Liver (tissue), 9 donors: Measurements from ENCODE around the gene ZSCAN29. TPM values are rescaled to one million over a fixed set of nuclear protein-coding genes. Genes with fewer than 3 reads are reported as not detected.

Experiments used
- DNase-seq: peaks from one replicate; pipeline ENCODE4 v3.0.0-alpha.2; 2017; ENCODE audit warnings: low spot score
- H3K27ac ChIP-seq, 2 donors: one replicate each; pipeline ENCODE4 v1.7.0; 2013; ENCODE audit warnings: inconsistent platforms in 2 of 2, low read length in 2 of 2, control low read depth in 1 of 2, low read depth in 1 of 2, mild to moderate bottlenecking in 1 of 2
- H3K27me3 ChIP-seq, 4 donors: one replicate each; pipeline versions ENCODE4 v1.6.1 to v1.7.0; 2013; ENCODE audit warnings: low read length in 3 of 4, inconsistent platforms in 1 of 4, mild to moderate bottlenecking in 1 of 4, moderate library complexity in 1 of 4; ENCODE audit not compliant: control insufficient read depth in 4 of 4, insufficient read depth in 4 of 4
- H3K36me3 ChIP-seq, 4 donors: one replicate each; pipeline versions ENCODE4 v1.6.1 to v1.7.0; 2013; ENCODE audit warnings: low read length in 3 of 4, mild to moderate bottlenecking in 3 of 4, low read depth in 1 of 4, moderate library complexity in 1 of 4; ENCODE audit not compliant: control insufficient read depth in 4 of 4, insufficient read depth in 3 of 4
- H3K4me1 ChIP-seq, 4 donors: one replicate each; pipeline versions ENCODE4 v1.6.1 to v1.7.0; 2013; ENCODE audit warnings: low read length in 3 of 4, mild to moderate bottlenecking in 3 of 4, moderate library complexity in 1 of 4; ENCODE audit not compliant: control insufficient read depth in 4 of 4, insufficient read depth in 4 of 4
- H3K4me3 ChIP-seq, 3 donors: one replicate each; pipeline versions ENCODE4 v1.6.1 to v1.7.0; 2013; ENCODE audit warnings: low read length in 3 of 3, control low read depth in 1 of 3, low read depth in 1 of 3, mild to moderate bottlenecking in 1 of 3
- H3K9ac ChIP-seq, 2 donors: one replicate each; pipeline ENCODE4 v1.7.0; 2013; ENCODE audit warnings: low read length in 2 of 2, mild to moderate bottlenecking in 2 of 2, moderate library complexity in 2 of 2, control low read depth in 1 of 2, low read depth in 1 of 2
- H3K9me3 ChIP-seq, 4 donors: one replicate each; pipeline versions ENCODE4 v1.6.1 to v1.7.0; 2013; ENCODE audit warnings: low read length in 3 of 4; ENCODE audit not compliant: control insufficient read depth in 4 of 4
- CTCF ChIP-seq: fragments of 150-350 bp; IDR thresholded peaks from 2 replicates; pipeline ENCODE4 v1.5.1; 2017; ENCODE audit warnings: improper control_type of control experiment, low read depth, low read length; ENCODE audit not compliant: missing input control
- EGR1 ChIP-seq, 2 donors: IDR thresholded peaks; 2 replicates each; pipeline ENCODE4 v1.6.1; 2016 to 2018; ENCODE audit warnings: antibody characterized with exemption in 2 of 2, low read depth in 2 of 2
- FOXA1 ChIP-seq: IDR thresholded peaks from 2 replicates; pipeline ENCODE4 v1.6.1; 2016; ENCODE audit warnings: antibody characterized with exemption
- FOXA2 ChIP-seq: IDR thresholded peaks from 2 replicates; pipeline ENCODE4 v1.6.1; 2016; ENCODE audit warnings: antibody characterized with exemption
- GABPA ChIP-seq, 2 donors: IDR thresholded peaks in 1 of 2; conservative IDR thresholded peaks in 1 of 2; 2 replicates each; pipeline ENCODE4 v1.6.1; 2016; ENCODE audit warnings: antibody characterized with exemption in 2 of 2, mild to moderate bottlenecking in 1 of 2, moderate library complexity in 1 of 2
- HNF4A ChIP-seq, 2 donors: conservative IDR thresholded peaks; 2 replicates each; pipeline ENCODE4 v1.6.1; 2016; ENCODE audit warnings: antibody characterized with exemption in 2 of 2, mild to moderate bottlenecking in 2 of 2
- MAX ChIP-seq: IDR thresholded peaks from 2 replicates; pipeline ENCODE4 v1.6.1; 2016; ENCODE audit warnings: antibody characterized with exemption
- NR2F2 ChIP-seq: IDR thresholded peaks from 2 replicates; pipeline ENCODE4 v1.6.1; 2016; ENCODE audit warnings: antibody characterized with exemption
- RAD21 ChIP-seq, 2 donors: IDR thresholded peaks; 2 replicates each; pipeline ENCODE4 v1.6.1; 2016; ENCODE audit warnings: antibody characterized with exemption in 2 of 2, mild to moderate bottlenecking in 2 of 2
- REST ChIP-seq: IDR thresholded peaks from 2 replicates; pipeline ENCODE4 v1.6.1; 2016; ENCODE audit warnings: antibody characterized with exemption, mild to moderate bottlenecking
- RXRA ChIP-seq, 2 donors: IDR thresholded peaks; 2 replicates each; pipeline ENCODE4 v1.6.1; 2017 to 2018; ENCODE audit warnings: antibody characterized with exemption in 2 of 2, mild to moderate bottlenecking in 1 of 2
- TAF1 ChIP-seq: conservative IDR thresholded peaks from 2 replicates; pipeline ENCODE4 v1.6.1; 2016; ENCODE audit warnings: antibody characterized with exemption, mild to moderate bottlenecking
- YY1 ChIP-seq: IDR thresholded peaks from 2 replicates; pipeline ENCODE4 v1.6.1; 2016; ENCODE audit warnings: antibody characterized with exemption, mild to moderate bottlenecking
- ZBTB33 ChIP-seq: IDR thresholded peaks from 2 replicates; pipeline ENCODE4 v1.6.1; 2016; ENCODE audit warnings: antibody characterized with exemption
- WGBS: extraction: QIAGEN DNeasy Blood & Tissue Kit; methylation state at CpG from one replicate; pipeline ENCODE4 v1.1.7; 2013; 5-methylcytosine and 5-hydroxymethylcytosine counted together
- polyA plus RNA-seq, 2 donors: library from polyadenylated mRNA; stranded (reverse) in 1 of 2; unstranded in 1 of 2; fragments of 200-250 nt in 1 of 2; fragments of >200 nt in 1 of 2; fragmentation: Nextera tagmentation in 1 of 2; extraction: Ambion mirVana in 1 of 2; gene quantifications; one replicate each; pipeline versions ENCODE4 v1.2.1 to v1.2.3, GENCODE V29; 2013 to 2015
- total RNA-seq, 2 donors: library from RNA; depleted of rRNA; stranded (reverse); fragments of >200 nt; gene quantifications; one replicate each; pipeline ENCODE4 v1.2.3, GENCODE V29; 2014
- donor health status: healthy.
- donor health status: healthy.
- donor health status: healthy.
- donor health status: healthy.
- donor health status: healthy.

Gene ZSCAN29
- total and polyA plus RNA-seq, 4 donors: 4.1 to 15.6 (median 9.6) TPM

GRCh38 chr15:43317566-43318184 lies 53.2 kb downstream of the ZSCAN29 start:
- WGBS: 88% methylated on average over 8 of the region's 8 CpGs
- no peaks in the 10 kb centered on the region for H3K4me1 ChIP-seq
- no peak for DNase-seq
- H3K4me3 ChIP-seq: no peak overlapping the region
- H3K27ac ChIP-seq: no peak overlapping the region
- H3K9me3 ChIP-seq: no peaks in the 10 kb centered on the region
- H3K27me3 ChIP-seq: no peaks in the 10 kb centered on the region
- no peaks in the 10 kb centered on the region for H3K36me3 ChIP-seq
- no peak overlapping the region for H3K9ac ChIP-seq
- TF ChIP-seq REST (no peak), RXRA (IDR thresholded peaks at IDR 0.05) (no peak), NR2F2 (no peak), FOXA1 (no peak), HNF4A (conservative IDR thresholded peaks at IDR 0.05) (no peak)

GRCh38 chr15:43316971-43317346 lies 53.9 kb downstream of the ZSCAN29 start:
- 95% methylated on average over 1 of the region's 1 CpG for WGBS
- H3K9ac ChIP-seq: no peak overlapping the region
- no peaks in the 10 kb centered on the region for H3K36me3 ChIP-seq
- peaks cover 0 to 2% (median 0%) of the 10 kb centered on the region in 4 donors for H3K27me3 ChIP-seq
- H3K4me1 ChIP-seq: no peaks in the 10 kb centered on the region
- TF ChIP-seq HNF4A (conservative IDR thresholded peaks at IDR 0.05) (no peak), YY1 (no peak), MAX (no peak), FOXA2 (no peak), TAF1 (no peak)
- no peaks in the 10 kb centered on the region for H3K9me3 ChIP-seq
- no peak overlapping the region for H3K27ac ChIP-seq
- DNase-seq: no peak
- no peak overlapping the region for H3K4me3 ChIP-seq

- peaks cover 0 to 2% (median 0%) of the 10 kb centered on the region in 4 donors for H3K27me3 ChIP-seq
- H3K9ac ChIP-seq: no peak overlapping the region
- no peaks in the 10 kb centered on the region for H3K36me3 ChIP-seq
- H3K4me3 ChIP-seq: no peak overlapping the region
- DNase-seq: no peak
- no peaks in the 10 kb centered on the region for H3K4me1 ChIP-seq
- 66% methylated on average over 6 of the region's 6 CpGs for WGBS
- no peak overlapping the region for H3K27ac ChIP-seq
- H3K9me3 ChIP-seq: no peaks in the 10 kb centered on the region
- no peak for TF ChIP-seq CTCF
- TF ChIP-seq YY1: no peak
- no peak for TF ChIP-seq HNF4A (conservative IDR thresholded peaks at IDR 0.05)
- no peak for TF ChIP-seq FOXA1
- TF ChIP-seq ZBTB33: no peak
- no peak for TF ChIP-seq RAD21 (IDR thresholded peaks at IDR 0.05)
- TF ChIP-seq GABPA (IDR thresholded peaks at IDR 0.05 in 1 of 2, conservative IDR thresholded peaks at IDR 0.05 in 1 of 2): no peak
- TF ChIP-seq EGR1 (IDR thresholded peaks at IDR 0.05; ENCODE audit: low read depth in 2 of 2): no peak
- no peak for TF ChIP-seq REST
Observed at GRCh38 chr15:43316016-43316970, 54.5 kb downstream of the ZSCAN29 start.
